Epidermal melanocyte (primary cell): ENCODE measurements around the gene MYH16.
"Not testable (repeated sequence)": the region's sequence is repeated elsewhere in the genome, so short reads cannot be mapped to it uniquely, and the experiment has no call there.

Source experiments
- DNase-seq: peaks from one replicate; pipeline ENCODE4 v3.0.0; 2011; ENCODE audit warnings: low spot score; ENCODE audit not compliant: insufficient read length

Gene MYH16

DNA sequence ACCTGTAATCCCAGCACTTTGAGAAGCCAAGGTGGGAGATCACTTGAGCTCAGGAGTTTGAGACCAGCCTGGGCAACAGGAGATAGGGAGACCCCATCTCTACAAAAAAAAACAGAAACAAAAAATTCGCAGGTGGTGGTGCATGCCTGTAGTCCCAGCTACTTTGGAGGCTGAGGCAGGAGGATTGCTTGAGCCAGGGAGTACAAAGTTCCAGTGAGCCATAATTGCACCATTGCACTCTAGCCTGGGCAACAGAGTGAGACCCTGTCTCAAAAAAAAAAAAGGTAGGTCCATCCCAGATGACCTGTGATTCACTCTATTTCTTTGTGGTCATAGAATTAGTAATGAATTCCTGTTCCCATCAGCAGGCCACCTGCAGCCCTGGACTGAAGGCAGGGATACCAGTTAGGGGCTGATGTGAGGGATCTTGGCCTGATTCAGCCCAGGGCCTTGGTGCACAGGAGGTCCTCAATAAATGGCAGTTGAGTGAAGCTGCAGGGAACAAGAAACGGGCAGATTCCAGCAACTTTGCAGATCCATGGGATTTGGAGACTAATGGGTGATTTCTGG lies at the start of gene MYH16:
MYH16 (plus strand) TSS at position 364 of the 570 bp plus-strand sequence.
- DNase-seq, result no peak

- DNase-seq, result not testable (repeated sequence)
Measured at GRCh38 chr7:99224263-99224898, 48.3 kb upstream of the MYH16 start.

DNA sequence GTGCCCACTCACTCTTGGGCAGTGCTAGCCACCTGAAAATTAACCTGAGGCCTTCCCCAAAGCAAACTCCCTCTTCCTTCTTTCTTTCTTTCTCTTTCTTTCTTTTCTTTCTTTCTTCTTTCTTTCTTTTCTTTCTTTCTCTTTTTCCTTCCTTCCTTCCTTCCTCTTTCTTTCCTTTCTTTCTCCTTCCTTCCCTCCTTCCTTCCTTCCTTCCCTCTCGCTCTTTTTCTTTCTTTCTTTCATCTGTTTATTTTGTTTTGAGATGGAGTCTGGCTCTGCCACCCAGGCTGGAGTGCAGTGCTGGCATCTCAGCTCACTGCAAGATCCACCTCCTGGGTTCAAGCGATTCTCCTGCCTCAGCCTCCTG lies 47.8 kb upstream of the MYH16 start:
- no peak for DNase-seq

DNA sequence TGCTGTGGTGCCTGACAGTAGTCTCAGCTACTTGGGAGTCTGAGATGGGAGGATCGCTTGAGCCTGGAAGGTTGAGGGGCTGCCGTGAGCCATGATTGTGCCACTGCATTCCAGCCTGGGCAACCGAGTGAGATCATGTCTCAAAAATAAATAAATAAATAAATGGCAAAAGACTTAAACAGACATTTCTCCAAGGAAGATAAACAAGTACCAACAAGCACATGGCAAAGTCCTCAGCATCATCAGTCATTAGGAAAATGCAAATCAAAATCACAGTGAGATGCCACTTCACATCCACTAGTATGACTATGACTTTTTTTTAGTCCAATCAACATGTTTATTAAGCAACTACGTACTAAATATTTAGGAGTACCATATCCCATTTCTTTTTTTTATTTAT lies 43.4 kb upstream of the MYH16 start:
- no peak for DNase-seq

GRCh38 chr7:99232082-99232770 lies 40.4 kb upstream of the MYH16 start:
- DNase-seq, result no peak

- DNase-seq, result not testable (repeated sequence)
Measured at GRCh38 chr7:99232955-99233354, 39.7 kb upstream of the MYH16 start.

- no peak for DNase-seq
Measured at GRCh38 chr7:99234185-99234584, 38.5 kb upstream of the MYH16 start.

GRCh38 chr7:99235925-99236324 lies 36.7 kb upstream of the MYH16 start:
- DNase-seq, result no peak

GRCh38 chr7:99237876-99238275 lies 34.8 kb upstream of the MYH16 start:
- not testable (repeated sequence) for DNase-seq

- no peak for DNase-seq
Measured at GRCh38 chr7:99238558-99239341, 33.9 kb upstream of the MYH16 start.

- DNase-seq, result no peak
Measured at GRCh38 chr7:99242682-99243081, 30.0 kb upstream of the MYH16 start.

DNA sequence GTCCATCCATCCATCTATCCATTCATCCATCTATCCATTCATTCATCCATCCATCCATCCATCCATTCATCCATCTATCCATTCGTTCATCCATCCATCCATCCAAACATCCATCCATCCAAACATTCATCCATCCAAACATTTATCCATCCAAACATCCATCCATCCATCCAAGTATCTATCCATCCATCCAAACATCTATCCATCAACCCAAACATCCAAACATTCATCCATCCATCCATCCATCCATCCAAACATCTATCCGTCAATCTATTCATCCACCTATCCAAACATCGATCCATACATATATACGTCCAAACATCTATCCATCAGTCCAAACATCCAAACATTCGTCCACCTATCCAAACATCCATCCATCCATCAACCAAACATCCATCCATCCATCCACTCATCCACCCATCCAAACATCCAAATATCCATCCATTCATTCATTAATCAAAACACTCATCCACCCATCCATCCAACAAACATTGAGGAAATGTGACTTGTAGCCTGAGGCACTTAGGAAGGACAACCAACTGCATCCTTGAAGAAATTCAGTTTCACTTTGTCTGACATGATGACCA lies 28.8 kb upstream of the MYH16 start:
- DNase-seq, result no peak

DNA sequence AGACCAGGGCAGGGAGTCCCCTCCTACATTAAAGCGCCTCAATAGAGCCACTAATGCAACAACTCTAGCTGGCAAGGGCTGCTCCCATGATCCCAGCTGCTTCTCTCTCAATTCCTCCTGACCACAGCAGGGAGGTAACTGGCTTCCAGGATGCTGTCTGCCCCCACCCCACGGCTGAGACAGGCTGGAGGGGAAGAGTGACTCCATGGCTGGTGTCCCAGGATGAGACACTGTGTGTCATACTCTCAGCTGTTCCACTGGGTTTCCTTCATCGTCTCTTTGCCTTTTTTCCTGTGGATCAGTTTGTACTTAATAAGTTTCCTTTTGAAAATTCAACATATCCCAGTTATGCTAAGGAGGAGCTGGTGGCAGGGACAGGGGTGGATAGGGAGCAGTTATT lies 27.7 kb upstream of the MYH16 start:
- DNase-seq, result no peak

GRCh38 chr7:99248391-99249095 lies 24.1 kb upstream of the MYH16 start:
- no peak for DNase-seq

- no peak for DNase-seq
Measured at GRCh38 chr7:99249985-99250575, 22.6 kb upstream of the MYH16 start.

DNA sequence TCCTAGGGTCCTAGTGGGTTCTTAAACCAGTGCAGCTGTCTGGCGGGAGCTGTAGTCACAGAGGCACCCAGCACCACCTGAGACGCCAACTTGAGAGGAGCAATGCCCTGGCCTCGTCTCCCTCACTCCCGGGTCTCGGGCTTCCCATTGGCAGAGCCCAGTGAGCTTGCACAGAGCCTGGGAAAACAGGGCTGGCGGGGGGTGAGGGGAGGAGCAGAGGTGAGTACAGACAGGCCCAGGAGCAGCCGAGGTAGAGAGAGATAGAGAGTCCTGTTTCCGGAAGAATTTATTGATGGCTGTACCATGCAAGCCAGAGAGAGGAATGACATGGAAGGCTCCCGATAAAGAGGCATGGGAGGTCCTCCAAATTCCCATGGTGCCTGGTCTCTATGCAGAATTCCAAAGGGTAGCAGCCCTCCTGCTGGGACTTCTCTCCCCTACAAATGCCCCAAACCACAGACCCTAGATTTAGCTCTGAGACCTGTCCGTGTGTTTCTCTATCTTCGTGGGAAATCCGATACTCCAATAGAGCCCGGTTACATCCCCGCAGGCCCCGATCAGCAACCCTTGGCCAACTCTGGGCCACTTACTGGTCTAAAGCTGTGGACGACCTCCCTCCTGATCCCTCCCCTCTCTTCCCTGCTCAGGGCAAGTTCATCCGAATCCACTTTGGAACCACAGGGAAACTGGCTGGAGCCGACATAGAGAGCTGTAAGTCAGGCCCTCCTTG lies 20.3 kb upstream of the MYH16 start:
- DNase-seq, result no peak

DNA sequence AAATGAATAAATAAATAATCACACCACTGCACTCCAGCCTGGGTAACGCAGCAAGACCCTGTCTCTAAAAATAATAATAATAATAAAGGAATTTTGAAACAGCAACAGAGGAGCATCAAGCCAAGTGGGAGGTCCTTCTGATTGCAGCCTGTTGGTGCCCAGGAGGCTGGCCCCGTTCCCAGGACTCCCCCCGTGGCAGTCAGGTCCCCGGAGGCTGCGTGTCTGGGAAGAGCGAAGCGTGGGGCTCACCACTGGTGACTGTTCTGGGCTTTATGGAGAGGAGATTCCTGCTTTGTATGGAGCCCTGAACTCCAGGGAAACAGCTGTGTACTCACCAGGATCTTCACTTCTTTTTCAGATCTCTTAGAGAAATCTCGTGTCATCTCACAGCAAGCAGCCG lies 19.3 kb upstream of the MYH16 start:
- no peak for DNase-seq

GRCh38 chr7:99254390-99254789 lies 18.2 kb upstream of the MYH16 start:
- no peak for DNase-seq

- DNase-seq, result no peak
Measured at GRCh38 chr7:99255463-99255862, 17.2 kb upstream of the MYH16 start.

- DNase-seq, result no peak
Measured at GRCh38 chr7:99257065-99257464, 15.6 kb upstream of the MYH16 start.
